ENCODE data around the gene YWHAB. TPM values are rescaled to one million over a fixed set of nuclear protein-coding genes. Genes with fewer than 3 reads are reported as not detected.

Gene YWHAB
- total RNA-seq, 1 experiment from 2014 or later: 216 TPM

- TF ChIP-seq, protein P1, sequence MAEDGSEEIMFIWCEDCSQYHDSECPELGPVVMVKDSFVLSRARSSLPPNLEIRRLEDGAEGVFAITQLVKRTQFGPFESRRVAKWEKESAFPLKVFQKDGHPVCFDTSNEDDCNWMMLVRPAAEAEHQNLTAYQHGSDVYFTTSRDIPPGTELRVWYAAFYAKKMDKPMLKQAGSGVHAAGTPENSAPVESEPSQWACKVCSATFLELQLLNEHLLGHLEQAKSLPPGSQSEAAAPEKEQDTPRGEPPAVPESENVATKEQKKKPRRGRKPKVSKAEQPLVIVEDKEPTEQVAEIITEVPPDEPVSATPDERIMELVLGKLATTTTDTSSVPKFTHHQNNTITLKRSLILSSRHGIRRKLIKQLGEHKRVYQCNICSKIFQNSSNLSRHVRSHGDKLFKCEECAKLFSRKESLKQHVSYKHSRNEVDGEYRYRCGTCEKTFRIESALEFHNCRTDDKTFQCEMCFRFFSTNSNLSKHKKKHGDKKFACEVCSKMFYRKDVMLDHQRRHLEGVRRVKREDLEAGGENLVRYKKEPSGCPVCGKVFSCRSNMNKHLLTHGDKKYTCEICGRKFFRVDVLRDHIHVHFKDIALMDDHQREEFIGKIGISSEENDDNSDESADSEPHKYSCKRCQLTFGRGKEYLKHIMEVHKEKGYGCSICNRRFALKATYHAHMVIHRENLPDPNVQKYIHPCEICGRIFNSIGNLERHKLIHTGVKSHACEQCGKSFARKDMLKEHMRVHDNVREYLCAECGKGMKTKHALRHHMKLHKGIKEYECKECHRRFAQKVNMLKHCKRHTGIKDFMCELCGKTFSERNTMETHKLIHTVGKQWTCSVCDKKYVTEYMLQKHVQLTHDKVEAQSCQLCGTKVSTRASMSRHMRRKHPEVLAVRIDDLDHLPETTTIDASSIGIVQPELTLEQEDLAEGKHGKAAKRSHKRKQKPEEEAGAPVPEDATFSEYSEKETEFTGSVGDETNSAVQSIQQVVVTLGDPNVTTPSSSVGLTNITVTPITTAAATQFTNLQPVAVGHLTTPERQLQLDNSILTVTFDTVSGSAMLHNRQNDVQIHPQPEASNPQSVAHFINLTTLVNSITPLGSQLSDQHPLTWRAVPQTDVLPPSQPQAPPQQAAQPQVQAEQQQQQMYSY (CRISPR knock-in tag; IDR thresholded peaks at IDR 0.05): no peak
- TF ChIP-seq NR3C1 (CRISPR knock-in tag; conservative IDR thresholded peaks at IDR 0.05; ENCODE audit: low read depth) (no peak), EMX1 (CRISPR knock-in tag; IDR thresholded peaks at IDR 0.05) (no peak), ZNF232 (CRISPR knock-in tag; IDR thresholded peaks at IDR 0.05) (no peak), JUN (CRISPR knock-in tag; IDR thresholded peaks at IDR 0.05) (no peak)
- TF ChIP-seq, protein P2, sequence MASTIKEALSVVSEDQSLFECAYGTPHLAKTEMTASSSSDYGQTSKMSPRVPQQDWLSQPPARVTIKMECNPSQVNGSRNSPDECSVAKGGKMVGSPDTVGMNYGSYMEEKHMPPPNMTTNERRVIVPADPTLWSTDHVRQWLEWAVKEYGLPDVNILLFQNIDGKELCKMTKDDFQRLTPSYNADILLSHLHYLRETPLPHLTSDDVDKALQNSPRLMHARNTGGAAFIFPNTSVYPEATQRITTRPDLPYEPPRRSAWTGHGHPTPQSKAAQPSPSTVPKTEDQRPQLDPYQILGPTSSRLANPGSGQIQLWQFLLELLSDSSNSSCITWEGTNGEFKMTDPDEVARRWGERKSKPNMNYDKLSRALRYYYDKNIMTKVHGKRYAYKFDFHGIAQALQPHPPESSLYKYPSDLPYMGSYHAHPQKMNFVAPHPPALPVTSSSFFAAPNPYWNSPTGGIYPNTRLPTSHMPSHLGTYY (CRISPR knock-in tag; IDR thresholded peaks at IDR 0.05): no peak
- TF ChIP-seq, protein P3, sequence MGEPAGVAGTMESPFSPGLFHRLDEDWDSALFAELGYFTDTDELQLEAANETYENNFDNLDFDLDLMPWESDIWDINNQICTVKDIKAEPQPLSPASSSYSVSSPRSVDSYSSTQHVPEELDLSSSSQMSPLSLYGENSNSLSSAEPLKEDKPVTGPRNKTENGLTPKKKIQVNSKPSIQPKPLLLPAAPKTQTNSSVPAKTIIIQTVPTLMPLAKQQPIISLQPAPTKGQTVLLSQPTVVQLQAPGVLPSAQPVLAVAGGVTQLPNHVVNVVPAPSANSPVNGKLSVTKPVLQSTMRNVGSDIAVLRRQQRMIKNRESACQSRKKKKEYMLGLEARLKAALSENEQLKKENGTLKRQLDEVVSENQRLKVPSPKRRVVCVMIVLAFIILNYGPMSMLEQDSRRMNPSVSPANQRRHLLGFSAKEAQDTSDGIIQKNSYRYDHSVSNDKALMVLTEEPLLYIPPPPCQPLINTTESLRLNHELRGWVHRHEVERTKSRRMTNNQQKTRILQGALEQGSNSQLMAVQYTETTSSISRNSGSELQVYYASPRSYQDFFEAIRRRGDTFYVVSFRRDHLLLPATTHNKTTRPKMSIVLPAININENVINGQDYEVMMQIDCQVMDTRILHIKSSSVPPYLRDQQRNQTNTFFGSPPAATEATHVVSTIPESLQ (CRISPR knock-in tag; IDR thresholded peaks at IDR 0.05): no peak
- TF ChIP-seq, protein P4, sequence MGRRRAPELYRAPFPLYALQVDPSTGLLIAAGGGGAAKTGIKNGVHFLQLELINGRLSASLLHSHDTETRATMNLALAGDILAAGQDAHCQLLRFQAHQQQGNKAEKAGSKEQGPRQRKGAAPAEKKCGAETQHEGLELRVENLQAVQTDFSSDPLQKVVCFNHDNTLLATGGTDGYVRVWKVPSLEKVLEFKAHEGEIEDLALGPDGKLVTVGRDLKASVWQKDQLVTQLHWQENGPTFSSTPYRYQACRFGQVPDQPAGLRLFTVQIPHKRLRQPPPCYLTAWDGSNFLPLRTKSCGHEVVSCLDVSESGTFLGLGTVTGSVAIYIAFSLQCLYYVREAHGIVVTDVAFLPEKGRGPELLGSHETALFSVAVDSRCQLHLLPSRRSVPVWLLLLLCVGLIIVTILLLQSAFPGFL (CRISPR knock-in tag; IDR thresholded peaks at IDR 0.05; ENCODE audit: borderline replicate concordance): no peak
- TF ChIP-seq, protein P5, sequence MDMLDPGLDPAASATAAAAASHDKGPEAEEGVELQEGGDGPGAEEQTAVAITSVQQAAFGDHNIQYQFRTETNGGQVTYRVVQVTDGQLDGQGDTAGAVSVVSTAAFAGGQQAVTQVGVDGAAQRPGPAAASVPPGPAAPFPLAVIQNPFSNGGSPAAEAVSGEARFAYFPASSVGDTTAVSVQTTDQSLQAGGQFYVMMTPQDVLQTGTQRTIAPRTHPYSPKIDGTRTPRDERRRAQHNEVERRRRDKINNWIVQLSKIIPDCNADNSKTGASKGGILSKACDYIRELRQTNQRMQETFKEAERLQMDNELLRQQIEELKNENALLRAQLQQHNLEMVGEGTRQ (CRISPR knock-in tag; IDR thresholded peaks at IDR 0.05): no peak
These were observed 47.0 kb upstream of the YWHAB start (continued) for GRCh38 chr20:44838521-44838920.

- ATAC-seq (no peak), DNase-seq (ENCODE audit: low spot score) (no peak)
- H3K9me3 Mint-ChIP-seq: peaks cover 19% of the 10 kb centered on the region
- CTCF ChIA-PET: interaction anchor here (0.6 to 0.9 kb wide), 3 partner anchors 40 to 255 kb away, joined by 3 to 8 read pairs (median 4); no protein-coding TSS in a partner anchor
- TF ChIP-seq ESRRA (CRISPR knock-in tag; IDR thresholded peaks at IDR 0.05; ENCODE audit: borderline replicate concordance): no peak
- TF ChIP-seq, protein P6, sequence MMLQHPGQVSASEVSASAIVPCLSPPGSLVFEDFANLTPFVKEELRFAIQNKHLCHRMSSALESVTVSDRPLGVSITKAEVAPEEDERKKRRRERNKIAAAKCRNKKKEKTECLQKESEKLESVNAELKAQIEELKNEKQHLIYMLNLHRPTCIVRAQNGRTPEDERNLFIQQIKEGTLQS (CRISPR knock-in tag; conservative IDR thresholded peaks at IDR 0.05): no peak
- no peak for TF ChIP-seq ZBTB21 (CRISPR knock-in tag; IDR thresholded peaks at IDR 0.05; ENCODE audit: borderline replicate concordance)
- TF ChIP-seq AR (CRISPR knock-in tag; IDR thresholded peaks at IDR 0.05): no peak
- TF ChIP-seq NFATC4 (CRISPR knock-in tag; IDR thresholded peaks at IDR 0.05): no peak
- no peak for TF ChIP-seq TCF7 (CRISPR knock-in tag; IDR thresholded peaks at IDR 0.05; ENCODE audit: low read depth)
- TF ChIP-seq, protein P7, sequence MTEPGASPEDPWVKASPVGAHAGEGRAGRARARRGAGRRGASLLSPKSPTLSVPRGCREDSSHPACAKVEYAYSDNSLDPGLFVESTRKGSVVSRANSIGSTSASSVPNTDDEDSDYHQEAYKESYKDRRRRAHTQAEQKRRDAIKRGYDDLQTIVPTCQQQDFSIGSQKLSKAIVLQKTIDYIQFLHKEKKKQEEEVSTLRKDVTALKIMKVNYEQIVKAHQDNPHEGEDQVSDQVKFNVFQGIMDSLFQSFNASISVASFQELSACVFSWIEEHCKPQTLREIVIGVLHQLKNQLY (CRISPR knock-in tag; IDR thresholded peaks at IDR 0.05): no peak
- no peak overlapping the region for H3K27ac Mint-ChIP-seq
- no peak overlapping the region for H3K4me3 Mint-ChIP-seq
- peaks cover 4% of the 10 kb centered on the region for H3K27me3 Mint-ChIP-seq (ENCODE audit: low read depth)
- no peaks in the 10 kb centered on the region for H3K4me1 Mint-ChIP-seq
- POLR2A ChIA-PET: no interaction called here
- H3K36me3 Mint-ChIP-seq: peaks cover 4% of the 10 kb centered on the region
These were observed 46.0 kb upstream of the YWHAB start for GRCh38 chr20:44839481-44839880.

Data from WTC11 (cell line).